PFSK-1 (cell line): ENCODE measurements around the gene FAM24B.

Source experiments
- FOXP2 ChIP-seq: optimal IDR thresholded peaks from 2 replicates; pipeline ENCODE3; 2011; ENCODE audit warnings: borderline replicate concordance, control low read depth, inconsistent platforms; ENCODE audit not compliant: insufficient read depth; ENCODE audit errors: extremely low read length, extremely low read depth
- POLR2AphosphoS5 ChIP-seq: IDR thresholded peaks from 2 replicates; pipeline ENCODE4 v1.6.1; 2012; ENCODE audit warnings: low read depth, mild to moderate bottlenecking, control low read depth, low read length, moderate library complexity
- SIN3A ChIP-seq: IDR thresholded peaks from 2 replicates; pipeline ENCODE4 v1.6.1; 2012; ENCODE audit warnings: mild to moderate bottlenecking, low read length, moderate library complexity, borderline replicate concordance; ENCODE audit not compliant: insufficient read depth
- TAF1 ChIP-seq: IDR thresholded peaks from 2 replicates; pipeline ENCODE4 v1.6.1; 2012; ENCODE audit warnings: low read length, control low read depth, borderline replicate concordance; ENCODE audit not compliant: insufficient read depth
- TF ChIP-seq, protein P1 (sequence below), 2 experiments: IDR thresholded peaks; 2 replicates each; pipeline versions ENCODE4 v1.6.1 to v1.8.0; 2011 to 2012; ENCODE audit warnings: low read depth in 2 of 2, low read length in 2 of 2, control low read depth in 1 of 2, inconsistent platforms in 1 of 2, mild to moderate bottlenecking in 1 of 2, moderate library complexity in 1 of 2; ENCODE audit not compliant: insufficient read depth in 1 of 2

The FAM24B gene

DNA sequence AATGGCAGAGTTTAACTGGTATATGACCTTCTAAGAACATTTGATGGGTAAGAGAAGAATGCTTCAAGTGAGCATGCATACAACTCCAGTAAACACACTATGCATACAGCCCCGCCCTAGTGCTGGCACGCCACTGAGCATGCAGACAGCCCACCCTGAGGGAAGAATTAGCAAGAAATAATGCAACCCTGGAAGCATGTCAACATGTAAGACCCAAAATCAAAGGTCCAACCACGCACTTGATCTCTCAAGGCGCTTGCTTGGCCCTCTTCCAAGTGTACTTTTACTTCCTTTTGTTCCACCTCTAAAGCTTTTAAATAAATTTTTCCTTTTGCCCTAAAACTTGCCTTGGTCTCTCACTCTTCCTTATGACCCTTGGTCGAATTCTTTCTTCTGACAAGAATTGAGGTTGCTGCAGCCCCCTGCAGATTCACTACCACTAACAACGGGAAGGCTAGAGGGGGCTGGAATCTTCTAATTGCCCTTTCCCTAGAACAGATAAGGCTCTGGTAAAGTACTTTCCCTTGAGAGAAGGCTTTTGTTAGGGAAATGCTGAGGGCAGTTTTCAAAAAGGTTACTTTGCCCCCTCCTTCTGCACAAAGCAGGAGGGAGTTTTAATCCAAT lies 3.4 kb downstream of the FAM24B start:
- TF ChIP-seq TAF1 (no peak), POLR2AphosphoS5 (no peak), FOXP2 (no peak), SIN3A (no peak)
- TF ChIP-seq, protein P1, sequence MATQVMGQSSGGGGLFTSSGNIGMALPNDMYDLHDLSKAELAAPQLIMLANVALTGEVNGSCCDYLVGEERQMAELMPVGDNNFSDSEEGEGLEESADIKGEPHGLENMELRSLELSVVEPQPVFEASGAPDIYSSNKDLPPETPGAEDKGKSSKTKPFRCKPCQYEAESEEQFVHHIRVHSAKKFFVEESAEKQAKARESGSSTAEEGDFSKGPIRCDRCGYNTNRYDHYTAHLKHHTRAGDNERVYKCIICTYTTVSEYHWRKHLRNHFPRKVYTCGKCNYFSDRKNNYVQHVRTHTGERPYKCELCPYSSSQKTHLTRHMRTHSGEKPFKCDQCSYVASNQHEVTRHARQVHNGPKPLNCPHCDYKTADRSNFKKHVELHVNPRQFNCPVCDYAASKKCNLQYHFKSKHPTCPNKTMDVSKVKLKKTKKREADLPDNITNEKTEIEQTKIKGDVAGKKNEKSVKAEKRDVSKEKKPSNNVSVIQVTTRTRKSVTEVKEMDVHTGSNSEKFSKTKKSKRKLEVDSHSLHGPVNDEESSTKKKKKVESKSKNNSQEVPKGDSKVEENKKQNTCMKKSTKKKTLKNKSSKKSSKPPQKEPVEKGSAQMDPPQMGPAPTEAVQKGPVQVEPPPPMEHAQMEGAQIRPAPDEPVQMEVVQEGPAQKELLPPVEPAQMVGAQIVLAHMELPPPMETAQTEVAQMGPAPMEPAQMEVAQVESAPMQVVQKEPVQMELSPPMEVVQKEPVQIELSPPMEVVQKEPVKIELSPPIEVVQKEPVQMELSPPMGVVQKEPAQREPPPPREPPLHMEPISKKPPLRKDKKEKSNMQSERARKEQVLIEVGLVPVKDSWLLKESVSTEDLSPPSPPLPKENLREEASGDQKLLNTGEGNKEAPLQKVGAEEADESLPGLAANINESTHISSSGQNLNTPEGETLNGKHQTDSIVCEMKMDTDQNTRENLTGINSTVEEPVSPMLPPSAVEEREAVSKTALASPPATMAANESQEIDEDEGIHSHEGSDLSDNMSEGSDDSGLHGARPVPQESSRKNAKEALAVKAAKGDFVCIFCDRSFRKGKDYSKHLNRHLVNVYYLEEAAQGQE (IDR thresholded peaks at IDR 0.05; ENCODE audit: insufficient read depth in 1 of 2, low read depth in 2 of 2, low read length in 2 of 2) = no peak

DNA sequence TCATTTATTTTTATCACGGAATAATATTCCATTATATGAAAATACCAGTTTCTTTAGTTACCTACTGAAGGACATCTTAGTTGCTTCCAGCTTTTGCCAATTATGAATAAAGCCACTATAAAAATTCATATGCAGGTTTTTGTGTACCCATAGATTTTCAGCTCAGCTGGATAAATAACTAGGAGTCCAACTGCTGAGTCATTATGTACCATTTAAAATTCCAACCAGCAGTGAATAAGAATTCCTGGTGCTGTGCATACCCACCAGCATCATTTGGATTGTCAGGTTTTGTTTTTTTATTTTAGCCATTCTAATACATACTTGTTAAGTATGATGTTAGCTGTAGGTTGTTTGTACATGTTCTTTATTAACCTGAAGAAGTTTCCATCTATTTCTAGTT lies 14.5 kb downstream of the FAM24B start:
- TF ChIP-seq SIN3A (no peak), POLR2AphosphoS5 (no peak), FOXP2 (no peak), TAF1 (no peak)
- TF ChIP-seq, protein P1 (IDR thresholded peaks at IDR 0.05; ENCODE audit: insufficient read depth in 1 of 2, low read depth in 2 of 2, low read length in 2 of 2) = no peak

DNA sequence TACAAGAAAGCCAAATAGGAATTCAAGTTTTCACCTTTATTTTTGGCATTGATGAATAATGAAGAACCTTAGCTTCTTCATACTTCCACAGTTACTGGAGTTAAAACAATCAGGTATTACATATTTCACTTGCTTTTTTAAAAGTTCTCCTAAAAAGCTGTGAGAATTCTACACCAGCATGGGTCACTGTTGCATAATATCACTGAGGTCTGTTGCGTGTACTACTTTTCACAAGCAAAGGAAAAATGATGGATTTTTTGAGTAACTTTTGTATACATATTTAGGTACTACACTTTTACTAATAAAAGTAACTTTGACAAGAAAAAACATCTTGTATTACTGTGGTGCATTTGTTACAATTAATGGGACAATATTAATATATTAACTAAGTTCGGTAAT lies 15.2 kb downstream of the FAM24B start:
- TF ChIP-seq SIN3A = no peak
- TF ChIP-seq TAF1 = no peak
- TF ChIP-seq FOXP2 = no peak
- TF ChIP-seq, protein P1 (IDR thresholded peaks at IDR 0.05; ENCODE audit: insufficient read depth in 1 of 2, low read depth in 2 of 2, low read length in 2 of 2) = no peak
- no peak for TF ChIP-seq POLR2AphosphoS5

DNA sequence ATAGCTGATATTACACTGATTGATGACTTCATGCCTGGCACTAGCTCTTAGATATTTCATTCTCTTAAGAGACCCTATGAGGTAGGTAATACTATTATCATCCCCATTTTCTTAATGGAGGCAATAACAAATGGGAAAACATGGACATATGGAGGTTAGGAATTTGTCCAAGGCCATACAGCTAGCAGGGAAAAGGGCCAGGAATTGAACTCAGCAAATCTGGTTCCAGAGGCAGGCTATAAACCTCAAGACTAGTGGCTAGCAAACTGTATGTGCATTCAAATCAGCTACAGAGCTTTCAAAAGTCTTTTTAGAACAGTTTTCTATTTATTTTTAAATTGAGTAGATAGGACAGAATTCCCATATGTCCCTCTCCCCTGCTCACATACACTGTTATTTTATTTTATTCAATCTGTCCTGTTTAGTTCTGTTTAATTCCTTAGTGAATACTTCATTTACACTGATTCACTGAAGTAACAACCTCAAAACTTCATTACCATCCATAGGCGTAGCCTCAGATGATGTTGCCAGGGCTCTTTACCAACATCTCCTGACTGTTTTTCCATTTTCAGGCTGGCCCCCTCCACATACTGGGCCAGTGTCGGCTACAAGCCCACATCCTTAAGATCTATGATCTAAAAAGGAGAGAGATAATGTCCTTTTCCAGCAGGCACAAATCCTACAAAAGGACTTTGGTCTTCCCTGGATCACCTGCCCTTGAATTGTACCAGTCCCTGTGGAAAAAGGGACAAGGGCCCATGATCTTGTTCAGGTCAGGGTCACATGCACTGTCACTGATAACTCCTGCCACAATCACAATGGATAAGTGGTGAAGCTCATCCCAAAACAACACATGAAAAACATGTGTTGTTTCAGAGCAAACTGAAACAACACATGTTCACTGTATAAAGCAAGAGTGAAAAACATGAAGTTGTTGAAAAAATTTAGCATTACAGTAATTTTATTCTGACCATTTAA lies 15.9 kb downstream of the FAM24B start:
- no peak for TF ChIP-seq POLR2AphosphoS5
- TF ChIP-seq FOXP2 = no peak

- TF ChIP-seq, protein P1 (IDR thresholded peaks at IDR 0.05; ENCODE audit: insufficient read depth in 1 of 2, low read depth in 2 of 2, low read length in 2 of 2) = no peak
- TF ChIP-seq TAF1 = no peak
Observed at GRCh38 chr10:122861711-122862161, 17.6 kb downstream of the FAM24B start.
